GM21526 (cell line): ENCODE data around the gene OR4N2.
"Not testable (repeated sequence)": the region's sequence is repeated elsewhere in the genome, so short reads cannot be mapped to it uniquely, and the experiment has no call there.

Experiments used
- ATAC-seq: cut with Tn5 transposase; IDR thresholded peaks from one replicate; pipeline ENCODE4 v1.9.1; 2021; ENCODE audit warnings: moderate library complexity; ENCODE audit not compliant: unreplicated experiment, low FRiP score

The OR4N2 gene

DNA sequence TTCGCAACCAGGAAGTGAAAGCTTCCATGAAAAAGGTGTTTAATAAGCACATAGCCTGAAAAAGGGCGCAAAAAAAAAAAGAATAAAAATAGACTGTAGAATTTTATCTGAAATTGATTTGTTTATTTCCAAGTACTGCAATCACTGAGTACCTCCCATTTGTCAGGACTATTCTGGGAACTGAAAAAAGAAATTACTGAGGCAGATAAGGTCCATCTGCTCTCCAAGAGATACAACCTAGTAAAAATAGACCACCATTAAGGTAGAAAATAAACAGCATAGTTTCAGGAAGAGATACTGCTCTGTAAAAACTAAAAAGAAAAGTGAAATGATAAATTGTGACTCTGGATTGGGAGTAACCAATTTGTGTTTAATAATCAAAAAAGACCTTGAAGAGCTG, 24.7 kb downstream of the OR4N2 start:
- ATAC-seq, result no peak

- ATAC-seq, result not testable (repeated sequence)
Observed at GRCh38 chr14:19834203-19834848, 30.8 kb downstream of the OR4N2 start.

DNA sequence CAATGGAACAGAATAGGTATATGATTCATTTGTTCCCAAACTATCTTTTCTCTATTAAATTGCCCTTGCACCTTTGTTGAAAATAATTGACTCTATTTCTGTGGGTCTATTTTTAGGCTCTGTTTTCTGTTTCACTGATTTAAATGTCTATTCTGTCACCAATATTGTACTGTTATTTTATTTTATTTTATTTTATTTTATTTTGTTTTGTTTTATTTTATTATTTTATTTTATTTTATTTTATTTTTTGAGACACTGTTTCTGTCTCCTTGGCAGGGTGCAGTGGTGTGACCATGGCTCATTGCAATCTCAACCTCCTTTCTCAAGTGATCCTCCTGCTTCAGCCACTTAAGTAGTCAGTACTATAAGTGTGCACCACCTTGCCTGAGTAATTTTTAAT, 34.9 kb downstream of the OR4N2 start:
- ATAC-seq, result no peak

DNA sequence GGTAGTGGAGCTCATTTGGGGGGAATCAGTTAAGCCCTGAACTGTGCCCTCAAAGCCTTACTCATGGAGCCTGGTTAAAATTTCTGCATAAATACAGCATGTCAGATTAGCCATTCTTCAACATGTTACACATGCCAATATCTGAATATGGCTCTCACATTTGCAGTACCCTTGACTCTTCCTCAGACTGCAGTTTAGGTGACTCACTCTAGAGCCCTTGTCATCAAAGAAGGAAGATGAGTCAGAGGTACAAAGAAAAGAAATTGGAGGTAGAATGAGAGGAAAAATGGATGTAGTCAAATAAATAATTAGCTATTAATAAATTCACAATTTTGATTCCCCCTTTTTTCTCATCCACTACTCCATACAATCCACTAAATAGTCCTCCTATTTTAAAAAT, 47.8 kb downstream of the OR4N2 start:
- no peak for ATAC-seq

- ATAC-seq, result not testable (repeated sequence)
Observed at GRCh38 chr14:19866061-19866669, 62.6 kb downstream of the OR4N2 start.

- ATAC-seq, result no peak
Observed at GRCh38 chr14:19873178-19873577, 69.6 kb downstream of the OR4N2 start.

GRCh38 chr14:19874842-19875241, 71.3 kb downstream of the OR4N2 start, which contains the start of gene OR4K2:
Gene OR4K2 (plus strand): TSS chr14:19875142. CDS start chr14:19876268, 1,126 bp downstream.
- no peak for ATAC-seq

DNA sequence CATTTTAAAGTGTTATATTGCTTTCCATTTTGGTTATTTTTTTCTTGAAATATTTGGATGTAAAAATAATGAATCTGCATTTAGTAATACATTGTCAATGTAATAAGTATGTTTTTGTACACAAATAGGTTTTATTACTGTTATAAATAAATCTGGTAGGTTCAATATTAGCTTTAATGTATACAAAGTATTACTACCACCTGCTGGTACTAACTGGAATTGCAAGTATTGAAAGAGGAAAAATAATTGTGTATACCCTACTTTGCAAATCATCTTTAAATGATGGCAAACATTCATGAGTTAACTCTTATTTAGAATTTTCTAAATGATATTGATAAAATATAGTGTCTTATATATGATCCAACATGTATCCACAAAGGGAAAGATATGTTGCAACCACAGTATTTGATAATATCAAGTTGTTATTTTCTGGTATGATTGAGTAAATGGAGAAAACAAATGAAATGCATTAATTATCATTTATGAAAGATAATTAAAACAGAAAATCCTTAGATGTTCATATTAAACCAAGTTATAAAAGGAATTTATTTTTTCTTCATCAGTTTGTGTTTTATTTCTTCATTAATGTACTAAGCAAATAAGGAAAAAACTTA, 74.6 kb downstream of the OR4N2 start:
- no peak for ATAC-seq
